ENCODE measurements around the gene TSPAN9. TPM values are rescaled to one million over a fixed set of nuclear protein-coding genes. Genes with fewer than 3 reads are reported as not detected.
A peak's percentile ranks its signal among the peaks of the same experiment; 100 is the strongest.

TSPAN9 gene, protein sequence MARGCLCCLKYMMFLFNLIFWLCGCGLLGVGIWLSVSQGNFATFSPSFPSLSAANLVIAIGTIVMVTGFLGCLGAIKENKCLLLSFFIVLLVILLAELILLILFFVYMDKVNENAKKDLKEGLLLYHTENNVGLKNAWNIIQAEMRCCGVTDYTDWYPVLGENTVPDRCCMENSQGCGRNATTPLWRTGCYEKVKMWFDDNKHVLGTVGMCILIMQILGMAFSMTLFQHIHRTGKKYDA
- total RNA-seq (10 to 100 TPM; 27.6 to 28.3 TPM), polyA plus RNA-seq (ENCODE audit: insufficient read length in 2 of 2) (10 to 100 TPM; 33.4 to 40.1 TPM)
- long read RNA-seq, donor 1, full-length matches to known transcripts, result 8 of 8 reads
- long read RNA-seq, donor 1, partial matches to known transcripts, result 0 of 8 reads
- long read RNA-seq, donor 1, other reads (novel, unspliced or antisense), result 0 of 8 reads
- long read RNA-seq, donor 2, full-length matches to known transcripts, result 3 of 13 reads
- long read RNA-seq, donor 2, partial matches to known transcripts, result 10 of 13 reads
- long read RNA-seq, donor 2, other reads (novel, unspliced or antisense), result 0 of 13 reads
- long read RNA-seq, donor 3, full-length matches to known transcripts, result 6 of 6 reads
- long read RNA-seq, donor 3, partial matches to known transcripts, result 0 of 6 reads
- long read RNA-seq, donor 3, other reads (novel, unspliced or antisense), result 0 of 6 reads
- long read RNA-seq, donor 4, full-length matches to known transcripts, result 25 of 25 reads
- long read RNA-seq, donor 4, partial matches to known transcripts, result 0 of 25 reads
- long read RNA-seq, donor 4, other reads (novel, unspliced or antisense), result 0 of 25 reads

DNA sequence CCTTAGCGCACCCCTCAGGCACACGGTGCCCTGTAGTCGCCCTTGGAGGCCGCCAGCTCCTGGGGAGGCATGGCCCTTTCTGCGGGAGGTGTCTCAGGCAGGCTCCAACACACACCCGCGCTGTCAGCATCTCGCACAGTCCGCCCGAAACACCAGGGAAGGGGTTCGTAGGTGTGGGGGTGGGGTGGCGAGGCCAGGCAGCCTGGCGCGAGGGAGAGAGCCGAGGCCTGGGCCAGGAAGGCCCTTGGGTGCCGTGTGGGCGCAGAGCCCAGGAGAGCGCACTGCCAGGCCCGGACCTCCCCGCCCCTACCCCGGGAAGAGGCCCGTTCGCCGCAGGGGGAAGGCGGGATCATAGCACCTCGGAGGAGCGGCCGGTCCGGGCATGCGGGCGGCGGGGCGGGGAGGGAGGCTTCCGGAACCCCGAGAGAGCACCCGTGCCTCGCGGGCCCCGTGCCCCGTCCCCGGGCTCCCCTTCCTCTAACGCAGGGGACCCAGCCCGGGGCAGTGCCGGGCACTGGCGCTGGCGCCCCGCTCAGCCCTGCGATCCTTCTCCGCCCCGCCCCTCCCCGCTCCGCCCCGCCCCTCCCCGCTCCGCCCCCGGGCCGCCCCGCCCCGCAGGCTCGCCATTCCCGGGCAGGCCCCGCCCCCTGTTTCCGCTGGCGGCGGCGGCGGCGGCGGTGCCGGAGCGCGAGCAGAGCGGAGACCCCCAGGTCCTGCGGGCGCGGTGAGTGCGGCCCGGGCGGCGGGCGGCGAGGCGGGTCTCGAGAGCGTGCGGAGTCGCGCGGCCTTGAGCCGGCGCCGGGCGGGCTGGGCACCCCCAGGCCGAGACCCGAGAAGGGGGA is at the start of gene TSPAN9:
Gene TSPAN9 (plus strand): TSS at position 650 of the 842 bp plus-strand sequence. CDS start 123,815 bp downstream, outside the sequence.
- Histone ChIP-seq H3K4me3 (ENCODE audit: low read depth, low read length) (peak within 1 kb of the TSS; percentile 75), H3K4me1 (ENCODE audit: control insufficient read depth, insufficient read depth, low read length) (peaks cover 19% of the 10 kb centered on the region), H3K9me3 (ENCODE audit: control insufficient read depth, insufficient read depth, low read length) (no peaks in the 10 kb centered on the region), H3K36me3 (ENCODE audit: control insufficient read depth, insufficient read depth, low read length) (no peaks in the 10 kb centered on the region), H3K27ac (ENCODE audit: low read depth, low read length) (peak within 1 kb of the TSS; percentile 20), H3K27me3 (ENCODE audit: control insufficient read depth, insufficient read depth, low read length) (no peaks in the 10 kb centered on the region)
- under 1% methylated on average over 70 of the region's 95 CpGs for WGBS (ENCODE audit: insufficient coverage)
- DNase-seq (ENCODE audit: low read depth in 4 of 6, low spot score in 6 of 6), result peak in 4 of 6 donors; percentile 48 to 86 (median 68)

DNA sequence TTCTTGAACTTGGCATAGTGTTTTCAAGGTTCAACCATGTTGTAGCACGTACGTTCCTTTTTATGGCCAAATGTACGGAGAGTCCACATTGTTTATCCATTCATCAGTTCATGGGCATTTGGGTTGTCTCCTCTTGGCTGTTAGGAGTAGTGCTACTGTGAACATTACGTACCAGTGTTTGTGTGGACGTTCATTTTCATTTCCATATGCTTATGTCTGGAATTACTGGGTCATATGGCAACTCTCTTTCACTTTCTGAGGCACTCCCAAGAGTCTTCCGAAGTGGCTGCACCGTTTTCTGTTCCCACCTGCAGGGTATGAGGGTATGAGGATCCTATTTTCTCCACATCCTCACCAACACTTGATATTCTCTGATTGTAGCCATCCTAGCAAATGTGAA is 49.1 kb upstream of the TSPAN9 start:
- Histone ChIP-seq H3K9me3 (ENCODE audit: control insufficient read depth, insufficient read depth, low read length) (no peaks in the 10 kb centered on the region), H3K27ac (ENCODE audit: low read depth, low read length) (no peak overlapping the region), H3K36me3 (ENCODE audit: control insufficient read depth, insufficient read depth, low read length) (no peaks in the 10 kb centered on the region), H3K4me3 (ENCODE audit: low read depth, low read length) (no peak overlapping the region), H3K27me3 (ENCODE audit: control insufficient read depth, insufficient read depth, low read length) (no peaks in the 10 kb centered on the region), H3K4me1 (ENCODE audit: control insufficient read depth, insufficient read depth, low read length) (peaks cover 13% of the 10 kb centered on the region)
- no peak for DNase-seq (ENCODE audit: low read depth in 4 of 6, low spot score in 6 of 6)
- 67% methylated on average over 3 of the region's 7 CpGs for WGBS (ENCODE audit: insufficient coverage)

DNA sequence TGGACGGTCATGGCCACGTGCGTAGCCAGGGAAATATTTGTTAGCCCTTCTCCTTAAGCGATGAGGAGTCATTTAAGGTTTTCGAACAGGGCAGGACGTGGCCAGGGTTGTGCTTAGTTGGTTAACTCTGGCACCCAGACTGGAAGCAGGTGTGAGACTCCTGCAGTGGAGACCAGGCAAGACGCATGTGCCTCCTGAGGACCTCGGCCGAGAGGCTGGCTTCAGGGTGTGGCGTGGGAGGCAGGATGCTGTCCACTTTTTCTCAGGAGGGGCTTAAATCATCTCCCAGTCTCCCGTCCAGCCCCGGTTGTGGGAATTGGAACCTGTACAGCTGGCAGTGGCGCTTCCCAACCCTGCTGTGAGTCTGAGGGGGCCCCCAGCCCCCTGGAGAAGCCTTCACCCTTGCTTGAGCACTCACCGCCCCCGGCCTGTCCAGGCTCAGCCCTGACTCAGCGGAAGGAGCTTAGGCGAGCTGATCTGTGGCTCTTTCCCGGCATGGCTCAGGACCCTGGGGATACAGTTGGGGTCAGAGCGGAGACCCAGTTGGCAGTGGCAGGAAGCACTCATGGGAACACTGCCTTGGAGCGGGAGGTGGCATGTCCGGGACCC is 46.3 kb upstream of the TSPAN9 start:
- Histone ChIP-seq H3K4me1 (ENCODE audit: control insufficient read depth, insufficient read depth, low read length) (peaks cover 36% of the 10 kb centered on the region), H3K27ac (ENCODE audit: low read depth, low read length) (no peak overlapping the region)
- 92% methylated on average over 21 of the region's 21 CpGs for WGBS (ENCODE audit: insufficient coverage)

DNA sequence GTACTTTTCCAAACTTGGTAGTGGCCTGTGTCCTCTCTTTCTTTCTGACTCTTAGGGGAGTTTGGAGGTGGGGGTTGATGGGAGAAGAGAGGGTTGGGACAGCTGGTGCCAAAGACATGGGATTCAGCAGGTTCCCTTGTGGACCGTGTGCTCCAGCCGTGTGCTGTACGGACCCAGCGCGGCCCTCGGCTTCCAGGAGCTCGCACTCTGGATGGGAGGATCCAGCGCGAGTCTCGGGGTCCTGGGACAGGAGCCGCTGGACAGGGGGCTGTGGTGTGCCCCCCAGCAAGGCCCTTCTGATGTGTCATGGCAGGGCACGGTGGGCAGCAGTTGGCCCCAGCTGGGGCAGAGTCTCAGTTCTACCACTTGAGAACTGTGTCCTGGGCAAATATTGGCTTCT is 45.0 kb upstream of the TSPAN9 start:
- WGBS (ENCODE audit: insufficient coverage), result 84% methylated on average over 12 of the region's 12 CpGs
- H3K36me3 ChIP-seq (ENCODE audit: control insufficient read depth, insufficient read depth, low read length), result no peaks in the 10 kb centered on the region
- H3K4me1 ChIP-seq (ENCODE audit: control insufficient read depth, insufficient read depth, low read length), result peaks cover 42% of the 10 kb centered on the region
- H3K27me3 ChIP-seq (ENCODE audit: control insufficient read depth, insufficient read depth, low read length), result no peaks in the 10 kb centered on the region
- no peak for DNase-seq (ENCODE audit: low read depth in 4 of 6, low spot score in 6 of 6)
- no peak overlapping the region for H3K27ac ChIP-seq (ENCODE audit: low read depth, low read length)
- H3K9me3 ChIP-seq (ENCODE audit: control insufficient read depth, insufficient read depth, low read length), result no peaks in the 10 kb centered on the region
- H3K4me3 ChIP-seq (ENCODE audit: low read depth, low read length), result no peak overlapping the region

More for the DNA sequence above, 46.3 kb upstream of the TSPAN9 start:
- no peak for DNase-seq (ENCODE audit: low read depth in 4 of 6, low spot score in 6 of 6)
- Histone ChIP-seq H3K27me3 (ENCODE audit: control insufficient read depth, insufficient read depth, low read length) (no peaks in the 10 kb centered on the region), H3K36me3 (ENCODE audit: control insufficient read depth, insufficient read depth, low read length) (no peaks in the 10 kb centered on the region), H3K9me3 (ENCODE audit: control insufficient read depth, insufficient read depth, low read length) (no peaks in the 10 kb centered on the region), H3K4me3 (ENCODE audit: low read depth, low read length) (no peak overlapping the region)

DNA sequence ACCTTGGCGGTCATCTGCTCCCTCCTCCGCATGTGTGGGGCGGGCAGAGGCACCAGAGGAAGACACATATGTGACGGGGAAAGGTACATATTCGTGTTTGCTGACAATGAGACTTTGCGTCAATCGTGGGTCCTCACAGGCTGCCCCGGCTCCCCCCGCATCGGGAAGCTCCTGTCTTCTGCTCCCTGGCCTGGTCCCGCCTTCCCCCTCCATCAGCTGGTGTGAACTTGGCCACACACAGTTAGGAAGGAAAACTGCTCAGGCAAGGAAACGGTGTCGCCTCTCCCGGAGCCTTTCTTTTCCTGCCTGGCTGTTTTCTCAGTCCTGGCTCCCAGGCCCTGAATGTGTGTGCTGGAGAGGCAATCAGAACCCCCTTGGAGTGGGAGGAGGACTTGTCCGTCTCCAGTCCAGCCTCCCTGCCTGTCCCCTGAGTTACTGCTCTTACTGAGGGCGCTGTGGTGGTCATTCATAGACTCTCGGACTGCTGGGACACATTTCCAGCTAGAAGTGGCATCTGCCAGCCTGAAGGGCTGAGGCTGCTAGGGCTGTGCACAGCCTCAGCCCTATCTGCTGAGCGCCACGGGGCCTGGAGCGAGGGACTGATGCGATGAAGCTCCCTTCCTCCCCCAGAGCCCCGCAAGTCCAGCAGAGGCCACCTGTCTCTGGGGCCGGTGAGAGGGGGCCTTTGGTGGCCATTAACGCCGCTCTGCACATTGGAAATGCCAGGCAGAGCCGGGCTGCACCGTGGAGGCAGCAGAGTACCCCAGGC is 44.2 kb upstream of the TSPAN9 start:
- Histone ChIP-seq H3K4me3 (ENCODE audit: low read depth, low read length) (no peak overlapping the region), H3K9me3 (ENCODE audit: control insufficient read depth, insufficient read depth, low read length) (no peaks in the 10 kb centered on the region), H3K4me1 (ENCODE audit: control insufficient read depth, insufficient read depth, low read length) (peaks cover 42% of the 10 kb centered on the region), H3K27ac (ENCODE audit: low read depth, low read length) (no peak overlapping the region), H3K27me3 (ENCODE audit: control insufficient read depth, insufficient read depth, low read length) (no peaks in the 10 kb centered on the region), H3K36me3 (ENCODE audit: control insufficient read depth, insufficient read depth, low read length) (no peaks in the 10 kb centered on the region)
- 52% methylated on average over 22 of the region's 27 CpGs for WGBS (ENCODE audit: insufficient coverage)
- DNase-seq (ENCODE audit: low read depth in 4 of 6, low spot score in 6 of 6), result peak in 2 of 6 donors; percentile 17 to 32

DNA sequence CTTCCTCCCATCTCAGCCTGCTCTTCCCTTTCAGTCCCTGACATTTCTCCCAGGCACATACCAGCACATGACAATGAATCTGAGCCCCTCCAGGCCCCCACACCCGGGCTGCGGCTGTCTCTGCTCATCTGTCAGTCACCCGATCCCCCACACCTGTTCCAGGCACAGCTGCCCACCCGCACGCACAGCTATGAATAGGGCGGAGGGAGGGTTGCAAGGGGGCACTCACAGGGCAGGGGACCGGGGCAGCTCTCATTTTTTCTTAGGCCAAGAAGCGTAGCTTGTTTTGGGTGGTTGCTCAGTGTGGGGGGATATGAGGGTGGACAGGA is 43.7 kb upstream of the TSPAN9 start:
- no peaks in the 10 kb centered on the region for H3K9me3 ChIP-seq (ENCODE audit: control insufficient read depth, insufficient read depth, low read length)
- H3K4me1 ChIP-seq (ENCODE audit: control insufficient read depth, insufficient read depth, low read length), result peaks cover 48% of the 10 kb centered on the region
- WGBS (ENCODE audit: insufficient coverage), result 94% methylated on average over 2 of the region's 8 CpGs
- no peak overlapping the region for H3K27ac ChIP-seq (ENCODE audit: low read depth, low read length)
- no peaks in the 10 kb centered on the region for H3K36me3 ChIP-seq (ENCODE audit: control insufficient read depth, insufficient read depth, low read length)
- no peak overlapping the region for H3K4me3 ChIP-seq (ENCODE audit: low read depth, low read length)
- no peaks in the 10 kb centered on the region for H3K27me3 ChIP-seq (ENCODE audit: control insufficient read depth, insufficient read depth, low read length)
- DNase-seq (ENCODE audit: low read depth in 4 of 6, low spot score in 6 of 6), result no peak

DNA sequence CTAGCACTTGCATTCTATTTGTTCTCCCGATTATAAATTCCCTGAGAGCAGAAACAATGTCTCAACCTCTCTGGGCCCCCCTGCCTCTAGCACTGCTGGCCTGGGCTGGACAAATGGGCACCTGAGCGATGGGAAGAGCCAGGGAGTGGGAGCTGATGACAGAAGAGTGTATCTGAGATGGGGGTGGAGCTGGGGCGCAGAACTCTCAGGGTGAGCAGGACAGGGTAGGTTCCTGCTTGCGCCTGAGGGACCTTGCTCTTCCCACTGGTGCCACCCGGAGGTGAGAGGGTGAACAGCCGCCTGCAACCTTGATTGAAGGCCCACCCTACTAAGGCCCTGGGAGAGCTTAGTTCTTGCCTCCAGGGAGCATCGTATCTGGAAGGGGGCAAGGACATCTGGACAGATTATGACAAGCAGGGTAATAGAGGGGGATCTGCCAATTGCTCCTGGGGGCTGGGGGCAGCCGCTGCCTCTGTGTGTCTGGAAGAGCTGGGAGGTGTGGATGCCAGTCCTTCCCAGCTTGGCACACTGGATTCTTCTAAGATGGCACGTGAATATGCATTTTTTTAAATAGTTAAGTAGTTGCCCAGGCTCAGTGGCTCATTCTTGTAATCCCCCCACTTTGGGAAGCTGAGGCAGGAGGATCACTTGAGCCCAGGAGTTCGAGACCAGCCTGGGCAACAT is 43.0 kb upstream of the TSPAN9 start:
- Histone ChIP-seq H3K27ac (ENCODE audit: low read depth, low read length) (no peak overlapping the region), H3K36me3 (ENCODE audit: control insufficient read depth, insufficient read depth, low read length) (no peaks in the 10 kb centered on the region), H3K9me3 (ENCODE audit: control insufficient read depth, insufficient read depth, low read length) (no peaks in the 10 kb centered on the region), H3K4me3 (ENCODE audit: low read depth, low read length) (no peak overlapping the region), H3K27me3 (ENCODE audit: control insufficient read depth, insufficient read depth, low read length) (no peaks in the 10 kb centered on the region), H3K4me1 (ENCODE audit: control insufficient read depth, insufficient read depth, low read length) (peaks cover 52% of the 10 kb centered on the region)
- WGBS (ENCODE audit: insufficient coverage), result 34% methylated on average over 7 of the region's 10 CpGs
- DNase-seq (ENCODE audit: low read depth in 4 of 6, low spot score in 6 of 6), result peak in 2 of 6 donors; percentile 69 to 73

DNA sequence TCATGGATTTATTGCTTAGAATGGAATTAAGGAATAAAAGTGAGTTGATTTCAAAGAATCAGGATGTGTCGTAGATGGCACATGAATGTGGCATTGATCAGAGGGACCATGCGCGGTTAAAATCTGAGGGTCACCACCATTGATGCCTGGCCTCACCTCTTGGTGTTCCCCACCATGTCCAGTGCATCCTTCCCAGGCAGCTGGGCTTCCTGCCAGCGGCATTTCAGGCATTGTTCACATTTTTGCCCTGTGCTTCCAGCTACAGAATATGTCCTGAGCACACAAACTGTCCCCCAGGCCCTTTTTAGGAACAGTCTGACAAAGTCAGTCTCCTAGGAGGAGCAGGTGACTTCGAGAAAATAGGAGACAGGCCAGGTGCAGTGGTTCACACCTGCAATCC is 42.0 kb upstream of the TSPAN9 start:
- WGBS (ENCODE audit: insufficient coverage), result 82% methylated on average over 5 of the region's 5 CpGs
- no peaks in the 10 kb centered on the region for H3K36me3 ChIP-seq (ENCODE audit: control insufficient read depth, insufficient read depth, low read length)
- no peak for DNase-seq (ENCODE audit: low read depth in 4 of 6, low spot score in 6 of 6)
- no peaks in the 10 kb centered on the region for H3K9me3 ChIP-seq (ENCODE audit: control insufficient read depth, insufficient read depth, low read length)
- peaks cover 52% of the 10 kb centered on the region for H3K4me1 ChIP-seq (ENCODE audit: control insufficient read depth, insufficient read depth, low read length)
- H3K27me3 ChIP-seq (ENCODE audit: control insufficient read depth, insufficient read depth, low read length), result no peaks in the 10 kb centered on the region
- no peak overlapping the region for H3K4me3 ChIP-seq (ENCODE audit: low read depth, low read length)
- H3K27ac ChIP-seq (ENCODE audit: low read depth, low read length), result no peak overlapping the region

All from spinal cord (tissue), 10 donors.